ENCODE data around the gene MSI1.
"Not testable (repeated sequence)": the region's sequence is repeated elsewhere in the genome, so short reads cannot be mapped to it uniquely, and the experiment has no call there.

Gene MSI1

GRCh38 chr12:120353556-120354317 lies 15.2 kb downstream of the MSI1 start:
- no peak for DNase-seq

GRCh38 chr12:120353136-120353535 lies 15.8 kb downstream of the MSI1 start:
- no peak for DNase-seq

DNA sequence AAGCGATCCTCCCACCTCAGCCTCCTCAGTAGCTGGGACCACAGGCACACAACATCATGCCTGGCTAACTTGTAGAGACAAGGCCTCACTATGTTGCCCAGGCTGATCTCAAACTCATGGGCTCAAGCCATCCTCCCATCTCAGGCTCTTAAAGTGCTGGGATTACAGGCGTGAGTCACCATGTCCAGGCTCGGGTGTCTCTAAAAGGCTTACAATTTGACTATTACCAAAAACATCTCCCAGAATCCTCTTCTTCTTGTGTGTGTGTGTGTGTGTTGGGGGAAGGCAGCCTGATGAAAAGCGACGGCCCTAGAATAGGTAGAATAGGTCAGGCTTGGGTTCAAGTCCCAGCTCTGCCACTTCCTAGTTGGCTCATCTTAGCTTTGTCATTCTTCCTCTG lies 16.8 kb downstream of the MSI1 start:
- no peak for DNase-seq

- no peak for DNase-seq
These were observed 18.2 kb downstream of the MSI1 start for GRCh38 chr12:120350576-120351350.

GRCh38 chr12:120347766-120348165 lies 21.2 kb downstream of the MSI1 start:
- DNase-seq, result no peak

DNA sequence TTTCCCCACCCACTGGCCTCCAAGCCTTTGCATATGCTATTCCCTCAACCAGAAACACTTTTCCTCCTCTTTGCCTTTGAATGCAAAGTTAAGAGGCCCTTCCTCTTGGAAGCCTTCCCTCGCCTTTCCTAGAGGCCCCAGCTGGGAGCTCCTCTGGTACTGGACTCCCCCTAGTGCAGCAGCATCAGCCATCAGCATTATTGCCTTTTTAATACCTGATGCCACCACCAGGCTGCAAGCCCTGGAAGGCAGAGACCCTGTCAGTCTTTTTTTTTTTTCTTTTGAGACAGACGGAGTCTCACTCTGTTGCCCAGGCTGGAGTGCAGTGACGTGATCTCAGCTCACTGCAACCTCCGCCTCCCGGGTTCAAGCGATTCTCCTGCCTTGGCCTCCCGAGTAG lies 22.3 kb downstream of the MSI1 start:
- DNase-seq, result no peak

DNA sequence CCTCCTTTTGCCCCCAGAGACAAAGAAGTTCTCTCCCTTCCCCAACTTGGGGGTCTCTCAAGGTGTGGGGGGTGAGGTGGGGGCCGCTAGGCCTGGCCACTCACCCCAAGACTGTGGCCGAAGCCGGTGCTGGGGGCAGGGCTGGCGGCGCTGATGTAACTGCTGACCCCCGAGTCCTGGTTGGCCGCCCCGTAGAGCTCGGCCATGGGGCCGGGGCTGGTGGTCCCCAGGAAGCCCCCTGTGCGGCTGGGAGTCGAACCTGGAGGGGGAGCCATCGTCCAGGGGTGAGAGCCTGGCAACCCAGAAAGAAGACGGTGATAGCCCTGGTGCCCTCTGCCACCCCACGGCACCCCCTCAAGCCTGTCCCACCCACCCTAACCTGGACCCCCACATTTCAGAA lies 22.9 kb downstream of the MSI1 start:
- DNase-seq, result no peak

DNA sequence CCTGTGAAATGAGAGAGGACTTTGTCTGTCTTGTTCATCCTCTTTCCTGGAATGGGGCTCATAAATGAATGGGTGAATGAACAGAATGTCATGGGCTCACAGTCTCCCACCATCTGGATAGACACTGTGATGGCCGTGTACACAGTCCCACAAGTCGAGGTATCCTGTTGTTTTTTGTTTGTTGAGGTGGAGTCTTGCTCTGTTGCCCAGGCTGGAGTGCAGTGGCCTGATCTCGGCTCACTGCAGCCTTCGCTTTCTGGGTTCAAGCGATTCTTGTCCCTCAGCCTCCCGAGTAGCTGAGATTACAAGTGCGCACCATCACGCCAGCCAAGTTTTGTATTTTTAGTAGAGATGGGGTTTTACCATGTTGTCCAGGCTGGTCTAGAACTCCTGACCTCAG lies 25.3 kb downstream of the MSI1 start:
- DNase-seq, result no peak

GRCh38 chr12:120343039-120343537 lies 25.9 kb downstream of the MSI1 start:
- no peak for DNase-seq

DNA sequence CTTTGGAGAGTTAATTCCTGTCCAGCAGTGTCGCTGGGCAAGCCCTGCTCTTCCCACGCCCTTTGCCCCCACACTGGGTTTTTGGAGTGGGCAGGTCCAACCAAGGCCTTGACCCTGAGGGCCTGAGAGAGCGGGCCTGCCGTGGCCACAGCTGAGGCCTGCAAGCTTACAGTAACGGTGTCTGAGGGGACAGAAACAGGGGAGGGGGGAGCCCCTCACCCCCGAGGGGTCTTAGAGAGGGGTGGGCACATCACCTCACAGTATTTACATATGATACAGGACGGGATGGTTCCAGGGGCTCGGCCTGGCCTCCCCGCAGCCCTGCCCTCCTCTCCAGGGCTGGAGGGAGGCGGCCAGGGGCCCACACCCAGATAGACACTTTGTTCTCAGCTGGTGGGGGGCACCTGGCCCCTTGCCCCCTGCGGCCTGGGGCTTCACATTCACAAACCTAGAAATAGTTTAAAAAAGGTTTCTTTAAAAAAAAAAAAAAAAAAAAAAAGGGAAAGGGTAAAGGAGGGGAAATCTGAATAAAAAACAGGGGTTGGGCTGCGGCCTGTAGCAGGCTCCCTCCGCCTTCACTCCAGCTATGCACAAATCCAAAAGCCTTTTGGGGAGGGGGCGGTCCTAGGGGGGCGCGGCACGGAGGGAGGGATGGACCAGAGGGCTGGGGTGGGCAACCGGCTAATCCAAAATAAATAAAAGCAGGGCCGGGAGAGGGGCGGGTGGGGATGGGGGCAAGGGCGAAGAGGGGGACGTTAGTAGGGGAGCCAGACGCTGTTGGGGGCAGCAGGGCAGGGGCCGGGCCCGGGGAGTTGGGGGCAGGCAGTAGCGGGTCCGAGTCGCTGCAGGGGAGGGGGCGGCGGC lies 26.6 kb downstream of the MSI1 start:
- no peak for DNase-seq

DNA sequence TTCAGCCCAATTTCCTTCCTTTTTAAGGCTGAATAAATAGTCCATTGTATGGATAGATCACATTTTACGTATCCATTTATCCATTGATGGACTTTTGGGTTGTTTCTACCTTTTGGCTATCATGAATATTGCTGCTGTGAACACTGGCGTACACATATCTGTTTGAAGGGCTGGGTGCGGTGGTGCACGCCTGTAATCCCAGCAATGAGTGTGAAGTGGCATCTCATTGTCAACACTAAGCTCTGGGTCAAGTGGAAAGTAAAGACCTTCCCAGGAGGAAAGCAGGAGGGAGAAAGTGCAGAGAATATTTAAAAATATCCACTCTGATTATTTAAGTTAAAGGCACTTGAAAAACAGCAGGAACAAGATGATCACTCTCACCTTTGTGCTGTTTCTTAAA lies 29.7 kb downstream of the MSI1 start:
- DNase-seq, result no peak

GRCh38 chr12:120337730-120338129 lies 31.2 kb downstream of the MSI1 start:
- DNase-seq, result no peak

GRCh38 chr12:120336392-120336791 lies 32.6 kb downstream of the MSI1 start:
- not testable (repeated sequence) for DNase-seq

DNA sequence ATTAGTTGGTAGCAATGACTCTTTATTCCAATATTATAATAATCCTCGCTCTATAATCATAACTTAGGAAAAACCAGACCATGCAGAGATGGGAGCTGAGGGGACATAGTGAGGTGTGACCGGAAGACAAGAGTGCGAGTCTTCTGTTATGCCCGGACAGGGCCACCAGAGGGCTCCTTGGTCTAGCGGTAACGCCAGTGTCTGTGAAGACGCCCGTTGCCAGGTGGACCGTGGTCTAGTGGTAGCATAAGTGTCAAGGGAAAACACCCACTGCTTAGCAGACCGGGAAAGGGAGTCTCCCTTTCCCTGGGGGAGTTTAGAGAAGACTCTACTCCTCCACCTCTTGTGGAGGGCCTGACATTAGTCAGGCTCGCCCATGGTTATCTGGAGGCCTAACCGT lies 33.5 kb downstream of the MSI1 start:
- not testable (repeated sequence) for DNase-seq

DNA sequence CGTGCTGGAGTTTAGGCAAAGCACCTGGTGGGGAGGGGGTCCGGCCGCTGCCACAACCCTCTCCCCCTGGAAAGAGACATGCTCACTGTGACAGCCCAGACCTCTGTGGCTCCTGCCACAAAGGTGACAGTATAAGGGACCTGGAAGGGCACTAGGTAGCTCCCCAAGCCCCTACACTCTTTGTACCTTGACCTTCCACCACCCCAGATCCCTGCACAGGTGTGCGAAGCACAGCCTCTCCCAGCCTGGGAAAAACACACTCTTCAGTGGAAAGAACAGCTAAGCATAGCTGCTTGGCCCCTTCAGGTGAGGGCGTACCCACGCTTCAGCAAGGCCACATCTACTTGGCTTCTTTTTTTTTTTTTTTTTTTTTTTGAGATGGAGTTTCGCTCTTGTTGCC lies 36.4 kb downstream of the MSI1 start:
- DNase-seq, result no peak

GRCh38 chr12:120332041-120332440 lies 36.9 kb downstream of the MSI1 start:
- no peak for DNase-seq

GRCh38 chr12:120331390-120331789 lies 37.6 kb downstream of the MSI1 start:
- no peak for DNase-seq

GRCh38 chr12:120328228-120328627 lies 40.7 kb downstream of the MSI1 start:
- DNase-seq, result no peak

DNA sequence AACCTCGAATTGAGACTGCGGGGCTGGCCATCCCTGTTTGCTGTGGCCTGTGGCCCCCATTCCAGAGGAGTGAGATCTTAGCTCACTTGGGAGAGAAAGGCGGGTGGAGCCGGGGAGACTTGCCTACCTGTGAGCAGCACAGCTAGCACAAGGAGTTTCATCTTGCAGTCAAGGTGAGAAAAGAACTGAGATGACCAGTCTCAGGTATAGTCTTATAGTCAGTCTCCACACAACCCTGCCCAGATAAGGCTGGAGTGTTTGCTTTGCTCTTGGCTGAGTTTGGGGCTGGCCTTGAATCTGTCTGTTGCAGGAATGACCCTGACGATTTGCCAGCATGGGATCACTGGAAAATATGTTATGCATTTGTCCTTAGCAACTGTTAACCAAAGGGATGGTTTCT lies 41.4 kb downstream of the MSI1 start, which contains the start of gene PLA2G1B:
PLA2G1B (minus strand) TSS at position 187 of the 400 bp plus-strand sequence; CDS start at position 161, 26 bp downstream.
- DNase-seq, result no peak

DNA sequence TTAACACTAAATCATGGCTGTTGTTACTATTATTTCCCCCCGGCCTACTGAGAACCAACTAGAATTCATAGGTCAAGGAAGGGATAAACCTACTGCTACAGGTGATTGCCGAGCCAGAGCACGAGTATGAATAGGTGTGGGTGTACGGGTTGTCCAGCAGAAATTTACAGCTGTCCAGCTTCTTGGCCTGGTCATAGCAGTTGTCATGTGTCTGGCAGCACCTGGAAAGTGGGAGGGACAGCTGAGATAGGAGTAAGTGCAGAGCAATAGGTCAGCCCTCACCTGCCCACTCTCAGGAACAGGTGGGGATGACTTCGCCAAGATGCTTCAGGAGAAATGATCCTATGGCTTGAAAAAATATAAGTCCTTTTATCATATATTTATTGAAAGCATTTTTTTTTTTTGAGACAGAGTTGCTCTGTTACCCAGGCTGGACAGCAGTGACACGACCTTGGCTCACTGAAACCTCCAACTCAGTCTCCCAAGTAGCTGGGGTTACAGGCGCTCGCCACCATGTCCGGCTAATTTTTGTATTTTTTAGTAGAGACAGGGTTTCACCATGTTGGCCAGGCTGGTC lies 44.0 kb downstream of the MSI1 start:
- no peak for DNase-seq

DNA sequence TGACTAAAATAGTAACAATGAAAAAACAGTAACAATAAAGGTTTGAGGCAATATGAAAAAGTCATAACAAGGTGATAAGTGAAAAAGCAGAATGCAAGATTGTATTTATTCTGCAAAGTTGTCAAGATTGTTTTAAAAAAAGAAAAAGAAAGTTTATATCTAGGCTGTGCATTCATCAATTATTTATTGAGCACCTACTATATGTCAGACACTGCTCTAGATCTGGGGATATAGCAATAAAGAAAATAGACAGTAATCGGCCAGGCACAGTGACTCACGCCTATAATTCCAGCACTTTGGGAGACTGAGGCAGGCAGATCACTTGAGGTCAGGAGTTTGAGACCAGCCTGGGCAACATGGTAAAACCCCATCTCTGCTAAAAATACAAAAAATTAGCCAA lies 45.2 kb downstream of the MSI1 start:
- DNase-seq, result no peak

- DNase-seq, result no peak
These were observed 47.4 kb downstream of the MSI1 start for GRCh38 chr12:120321382-120322202.

Data from DMS79 treated with DMSO at 0.1 percent for 48 hours (cell line).